Stomach (tissue), 9 donors: ENCODE data around the gene ATF7. TPM values are rescaled to one million over a fixed set of nuclear protein-coding genes. Genes with fewer than 3 reads are reported as not detected.
A peak's percentile ranks its signal among the peaks of the same experiment; 100 is the strongest.

Experiments
- DNase-seq, 2 donors: peaks; one replicate each; pipeline versions ENCODE4 v3.0.0 to v3.0.0-alpha.2; 2013 to 2019
- H3K27ac ChIP-seq, 5 donors: fragments of 200-600 bp in 4 of 5; sonication (generic) in 4 of 5; one replicate each; pipeline ENCODE4 v1.5.1; 2013 to 2019; ENCODE audit warnings: mild to moderate bottlenecking in 1 of 5, moderate library complexity in 1 of 5
- H3K27me3 ChIP-seq, 3 donors: fragments of 200-600 bp; sonication (generic); one replicate each; pipeline ENCODE4 v1.5.1; 2017 to 2019; ENCODE audit warnings: mixed run types in 1 of 3
- H3K36me3 ChIP-seq, 4 donors: fragments of 200-600 bp; sonication (generic); 1 replicate in 3 of 4; 2 replicates in 1 of 4; pipeline ENCODE4 v1.5.1; 2016 to 2019
- H3K4me1 ChIP-seq, 4 donors: fragments of 200-600 bp; sonication (generic); one replicate each; pipeline ENCODE4 v1.5.1; 2016 to 2019
- H3K4me3 ChIP-seq, 4 donors: fragments of 200-600 bp; sonication (generic) in 3 of 4; one replicate each; pipeline ENCODE4 v1.5.1; 2016 to 2019; ENCODE audit warnings: mild to moderate bottlenecking in 1 of 4
- H3K9me3 ChIP-seq, 4 donors: fragments of 200-600 bp; sonication (generic); one replicate each; pipeline ENCODE4 v1.5.1; 2016 to 2019
- CTCF ChIP-seq, 7 experiments: fragments of 450-650 bp in 4 of 7; fragments of 200-600 bp in 3 of 7; sonication (generic) in 3 of 7; IDR thresholded peaks; one replicate each; pipeline ENCODE4 v1.5.1; 2016 to 2019; ENCODE audit warnings: antibody characterized with exemption in 7 of 7, control low read depth in 2 of 7, mild to moderate bottlenecking in 1 of 7
- EP300 ChIP-seq: sonication (generic); formaldehyde crosslinking; IDR thresholded peaks from one replicate; pipeline ENCODE4 v1.6.1; 2017; ENCODE audit warnings: antibody characterized with exemption
- POLR2A ChIP-seq, 4 donors: fragments of 450-650 bp; IDR thresholded peaks; one replicate each; pipeline ENCODE4 v1.6.1; 2016; ENCODE audit warnings: antibody characterized with exemption in 4 of 4, control low read depth in 2 of 4, mild to moderate bottlenecking in 1 of 4, moderate library complexity in 1 of 4
- POLR2AphosphoS5 ChIP-seq, 3 donors: sonication (generic); formaldehyde crosslinking; IDR thresholded peaks; one replicate each; pipeline ENCODE4 v1.6.1; 2016; ENCODE audit warnings: antibody characterized with exemption in 3 of 3
- WGBS, 5 donors: extraction: QIAGEN DNeasy Blood & Tissue Kit in 3 of 5; methylation state at CpG; one replicate each; pipeline versions ENCODE4 v1.1.5 to v1.1.7; 2013 to 2018; 5-methylcytosine and 5-hydroxymethylcytosine counted together
- intact Hi-C: fragments of 100-400 bp; cut with DNase I; formaldehyde crosslinking; loops from one replicate; pipeline ENCODE4 v1.15.1; 2023; ENCODE audit warnings: low total_unique reads
- polyA plus RNA-seq, 3 donors: library from polyadenylated mRNA; stranded (reverse); fragments of 200-250 nt; gene quantifications; one replicate each; pipeline ENCODE4 v1.2.3, GENCODE V29; 2013
- total RNA-seq, 5 donors: library from RNA; depleted of rRNA; stranded (reverse); fragments of >200 nt; gene quantifications; one replicate each; pipeline versions ENCODE4 v1.1.0 to v1.2.3, GENCODE V29; 2014 to 2016
- donor health status: healthy with polysubstance abuse.
- donor health status: Bipolar disorder and iron deficiency.
- donor health status: healthy.

The ATF7 gene
- total and polyA plus RNA-seq, 8 donors, result 9.0 to 93.4 (median 16.3) TPM

GRCh38 chr12:53624956-53625355, 1.2 kb downstream of the ATF7 start:
- Histone ChIP-seq H3K4me3 (peak overlapping the region; percentile 59 to 86 (median 72)), H3K4me1 (peaks cover 18 to 62% (median 41%) of the 10 kb centered on the region in 4 donors), H3K27ac (peak overlapping the region; percentile 77 to 95 (median 93)), H3K27me3 (no peaks in the 10 kb centered on the region), H3K36me3 (no peaks in the 10 kb centered on the region), H3K9me3 (no peaks in the 10 kb centered on the region)
- intact Hi-C loops, result no loop called here
- 10 to 33% (median 24%) methylated on average over 4 of the region's 4 CpGs for WGBS, 5 donors
- TF ChIP-seq POLR2AphosphoS5 (IDR thresholded peaks at IDR 0.05) (no peak), EP300 (no peak), CTCF (IDR thresholded peaks at IDR 0.05) (no peak), POLR2A (IDR thresholded peaks at IDR 0.05) (no peak)
- no peak for DNase-seq

DNA sequence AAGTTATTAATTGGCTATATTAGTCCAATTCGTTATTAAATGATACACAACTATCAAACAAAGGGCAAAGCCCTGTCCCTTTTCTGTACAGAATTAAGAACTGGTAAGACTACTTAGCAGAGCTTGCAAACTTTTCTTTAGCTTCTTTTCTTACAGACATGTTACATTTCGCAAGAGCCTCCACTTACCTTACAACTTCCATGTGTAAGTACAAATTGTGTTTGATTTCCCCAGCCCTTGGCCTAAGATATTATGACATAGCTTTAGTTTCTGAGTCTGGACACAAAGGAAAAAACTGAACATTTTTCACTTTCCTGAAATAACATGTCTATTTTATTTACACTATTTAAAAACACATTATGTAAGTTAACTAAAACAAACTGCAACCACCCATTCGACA, 1.7 kb downstream of the ATF7 start:
- intact Hi-C loops, result no loop called here
- Histone ChIP-seq H3K4me3 (peak overlapping the region; percentile 59 to 86 (median 72)), H3K27me3 (no peaks in the 10 kb centered on the region), H3K4me1 (peaks cover 18 to 67% (median 43%) of the 10 kb centered on the region in 4 donors), H3K27ac (peak overlapping the region in 4 of 5 donors; percentile 92 to 95 (median 94)), H3K36me3 (no peaks in the 10 kb centered on the region), H3K9me3 (no peaks in the 10 kb centered on the region)
- TF ChIP-seq CTCF (IDR thresholded peaks at IDR 0.05) (no peak), POLR2AphosphoS5 (IDR thresholded peaks at IDR 0.05) (no peak), EP300 (no peak), POLR2A (IDR thresholded peaks at IDR 0.05) (no peak)
- WGBS, 5 donors, result 15 to 22% (median 17%) methylated on average over 3 of the region's 3 CpGs
- no peak for DNase-seq

- no peaks in the 10 kb centered on the region for H3K9me3 ChIP-seq
- TF ChIP-seq POLR2AphosphoS5 (IDR thresholded peaks at IDR 0.05) (peak in 1 of 3 donors; percentile 34), POLR2A (IDR thresholded peaks at IDR 0.05) (no peak)
- no peaks in the 10 kb centered on the region for H3K27me3 ChIP-seq
- H3K4me3 ChIP-seq, result peak overlapping the region; percentile 59 to 86 (median 72)
- H3K27ac ChIP-seq, result peak overlapping the region; percentile 42 to 95 (median 93)
- 7 to 11% (median 10%) methylated on average over 7 of the region's 7 CpGs for WGBS, 5 donors
- intact Hi-C loops, result no loop called here
- DNase-seq, result peak in 1 of 2 donors; percentile 63
- H3K36me3 ChIP-seq, result no peaks in the 10 kb centered on the region
- H3K4me1 ChIP-seq, result peaks cover 23 to 74% (median 47%) of the 10 kb centered on the region in 4 donors
These were observed 2.4 kb downstream of the ATF7 start for GRCh38 chr12:53623548-53624385.

DNA sequence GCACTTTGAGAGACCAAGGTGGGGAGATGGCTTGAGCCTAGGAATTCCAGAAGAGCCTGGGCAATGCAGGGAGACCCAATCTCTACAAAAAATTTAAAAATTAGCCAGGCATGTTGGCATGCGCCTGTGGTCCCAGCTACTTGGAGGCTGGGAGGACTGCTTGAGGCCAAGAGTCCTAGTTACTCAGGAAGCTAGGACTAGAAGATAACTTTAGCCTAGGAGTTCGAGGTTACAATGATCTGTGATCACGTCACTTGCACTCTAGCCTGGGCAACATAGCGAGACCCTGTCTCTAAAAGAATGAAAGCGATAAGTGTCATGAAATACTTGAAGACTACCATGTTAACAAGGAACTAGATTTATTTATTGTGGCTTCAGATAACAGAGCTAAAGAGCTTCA, 3.5 kb downstream of the ATF7 start:
- DNase-seq, result no peak
- Histone ChIP-seq H3K27me3 (no peaks in the 10 kb centered on the region), H3K9me3 (no peaks in the 10 kb centered on the region), H3K4me1 (peaks cover 31 to 84% (median 57%) of the 10 kb centered on the region in 4 donors), H3K36me3 (no peaks in the 10 kb centered on the region), H3K4me3 (no peak overlapping the region), H3K27ac (peak overlapping the region in 3 of 5 donors; percentile 93 to 95 (median 94))
- intact Hi-C loops, result no loop called here
- WGBS, 5 donors, result 90 to 96% (median 93%) methylated on average over 5 of the region's 5 CpGs
- TF ChIP-seq POLR2A (IDR thresholded peaks at IDR 0.05), result no peak
- no peak for TF ChIP-seq POLR2AphosphoS5 (IDR thresholded peaks at IDR 0.05)
- TF ChIP-seq EP300, result no peak
- TF ChIP-seq CTCF (IDR thresholded peaks at IDR 0.05), result no peak
